HG03442 (cell line): ENCODE results near the gene CLNK.
A peak's percentile ranks its signal among the peaks of the same experiment; 100 is the strongest.

Source experiments
- ATAC-seq: cut with Tn5 transposase; IDR thresholded peaks from one replicate; pipeline ENCODE4 v1.9.1; 2021; ENCODE audit warnings: mild to moderate bottlenecking, moderate library complexity; ENCODE audit not compliant: unreplicated experiment

Gene CLNK

GRCh38 chr4:10526429-10527222 is 157.9 kb downstream of the CLNK start:
- ATAC-seq: no peak

GRCh38 chr4:10524196-10524833 is 160.3 kb downstream of the CLNK start:
- ATAC-seq: no peak

- ATAC-seq: no peak
Measured at GRCh38 chr4:10521424-10521823, 163.1 kb downstream of the CLNK start.

GRCh38 chr4:10509733-10510132 is 174.8 kb downstream of the CLNK start:
- ATAC-seq: no peak

- ATAC-seq: no peak
Measured at GRCh38 chr4:10506077-10506476, 178.5 kb downstream of the CLNK start.

GRCh38 chr4:10504570-10505179 is 179.9 kb downstream of the CLNK start:
- no peak for ATAC-seq

GRCh38 chr4:10502717-10503116 is 181.9 kb downstream of the CLNK start:
- ATAC-seq: no peak

GRCh38 chr4:10500776-10501175 is 183.8 kb downstream of the CLNK start:
- ATAC-seq: no peak

- ATAC-seq: no peak
Measured at GRCh38 chr4:10496200-10496599, 188.4 kb downstream of the CLNK start.

- no peak for ATAC-seq
Measured at GRCh38 chr4:10495651-10496050, 188.9 kb downstream of the CLNK start.

GRCh38 chr4:10492464-10492863 is 192.1 kb downstream of the CLNK start:
- ATAC-seq: no peak

GRCh38 chr4:10491401-10491800 is 193.2 kb downstream of the CLNK start:
- no peak for ATAC-seq

- ATAC-seq: no peak
Measured at GRCh38 chr4:10490996-10491395, 193.6 kb downstream of the CLNK start.

- no peak for ATAC-seq
Measured at GRCh38 chr4:10482913-10483312, 201.7 kb downstream of the CLNK start.

- ATAC-seq: no peak
Measured at GRCh38 chr4:10480616-10481015, 204.0 kb downstream of the CLNK start.

GRCh38 chr4:10478621-10479020 is 205.9 kb downstream of the CLNK start:
- no peak for ATAC-seq

GRCh38 chr4:10470505-10470904 is 214.1 kb downstream of the CLNK start:
- ATAC-seq: no peak

GRCh38 chr4:10466161-10466560 is 218.4 kb downstream of the CLNK start:
- ATAC-seq: no peak

- no peak for ATAC-seq
Measured at GRCh38 chr4:10462876-10463275, 221.7 kb downstream of the CLNK start.

GRCh38 chr4:10461850-10462400 is 222.6 kb downstream of the CLNK start:
- no peak for ATAC-seq

GRCh38 chr4:10461091-10461849 is 223.3 kb downstream of the CLNK start:
- peak; percentile 72 for ATAC-seq
